GM06990 (cell line): ENCODE results near the gene IGLL5.

Experiments
- DNase-seq: peaks from one replicate; pipeline ENCODE4 v3.0.0-alpha.2; 2011; ENCODE audit not compliant: insufficient read length; ENCODE audit errors: extremely low read depth
- H3K27me3 ChIP-seq: replicated peaks from 2 replicates; pipeline ENCODE4 v1.6.0; 2011; ENCODE audit warnings: low read length; ENCODE audit not compliant: control insufficient read depth, insufficient read depth
- H3K36me3 ChIP-seq: 2 replicates; pipeline ENCODE4 v1.5.1; 2011; ENCODE audit warnings: low read length; ENCODE audit not compliant: control insufficient read depth, insufficient read depth
- H3K4me3 ChIP-seq: replicated peaks from 2 replicates; pipeline ENCODE4 v1.5.1; 2011; ENCODE audit warnings: low read depth, mild to moderate bottlenecking, control low read depth, low read length
- TF ChIP-seq, protein P1 (sequence below): IDR thresholded peaks from 2 replicates; pipeline ENCODE4 v1.5.1; 2011; ENCODE audit warnings: low read length, control low read depth, mild to moderate bottlenecking, inconsistent platforms; ENCODE audit not compliant: insufficient read depth, poor library complexity, severe bottlenecking

IGLL5 gene

DNA sequence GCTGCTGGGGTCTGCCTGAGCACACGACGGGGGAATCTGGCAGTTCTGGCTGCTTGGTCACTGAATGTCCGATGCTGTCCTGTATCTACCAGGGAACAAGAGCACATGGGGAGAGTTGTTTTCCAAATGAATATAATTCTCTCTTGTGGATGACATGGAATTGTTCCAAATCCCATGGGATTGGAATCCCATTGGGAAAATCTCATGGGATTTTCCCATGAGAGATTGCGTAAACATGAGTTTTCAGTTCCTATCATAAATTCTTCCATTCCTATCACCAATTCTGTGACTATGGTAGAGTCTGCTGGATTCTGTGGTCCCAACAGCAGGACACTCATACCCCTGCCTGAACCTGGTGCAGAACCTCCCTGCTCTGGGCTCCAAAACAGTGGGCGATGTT, 35.6 kb upstream of the IGLL5 start:
- Histone ChIP-seq H3K36me3 (no peaks in the 10 kb centered on the region), H3K4me3 (no peak overlapping the region), H3K27me3 (no peaks in the 10 kb centered on the region)
- TF ChIP-seq, protein P1, sequence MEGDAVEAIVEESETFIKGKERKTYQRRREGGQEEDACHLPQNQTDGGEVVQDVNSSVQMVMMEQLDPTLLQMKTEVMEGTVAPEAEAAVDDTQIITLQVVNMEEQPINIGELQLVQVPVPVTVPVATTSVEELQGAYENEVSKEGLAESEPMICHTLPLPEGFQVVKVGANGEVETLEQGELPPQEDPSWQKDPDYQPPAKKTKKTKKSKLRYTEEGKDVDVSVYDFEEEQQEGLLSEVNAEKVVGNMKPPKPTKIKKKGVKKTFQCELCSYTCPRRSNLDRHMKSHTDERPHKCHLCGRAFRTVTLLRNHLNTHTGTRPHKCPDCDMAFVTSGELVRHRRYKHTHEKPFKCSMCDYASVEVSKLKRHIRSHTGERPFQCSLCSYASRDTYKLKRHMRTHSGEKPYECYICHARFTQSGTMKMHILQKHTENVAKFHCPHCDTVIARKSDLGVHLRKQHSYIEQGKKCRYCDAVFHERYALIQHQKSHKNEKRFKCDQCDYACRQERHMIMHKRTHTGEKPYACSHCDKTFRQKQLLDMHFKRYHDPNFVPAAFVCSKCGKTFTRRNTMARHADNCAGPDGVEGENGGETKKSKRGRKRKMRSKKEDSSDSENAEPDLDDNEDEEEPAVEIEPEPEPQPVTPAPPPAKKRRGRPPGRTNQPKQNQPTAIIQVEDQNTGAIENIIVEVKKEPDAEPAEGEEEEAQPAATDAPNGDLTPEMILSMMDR: no peak
- DNase-seq: no peak

DNA sequence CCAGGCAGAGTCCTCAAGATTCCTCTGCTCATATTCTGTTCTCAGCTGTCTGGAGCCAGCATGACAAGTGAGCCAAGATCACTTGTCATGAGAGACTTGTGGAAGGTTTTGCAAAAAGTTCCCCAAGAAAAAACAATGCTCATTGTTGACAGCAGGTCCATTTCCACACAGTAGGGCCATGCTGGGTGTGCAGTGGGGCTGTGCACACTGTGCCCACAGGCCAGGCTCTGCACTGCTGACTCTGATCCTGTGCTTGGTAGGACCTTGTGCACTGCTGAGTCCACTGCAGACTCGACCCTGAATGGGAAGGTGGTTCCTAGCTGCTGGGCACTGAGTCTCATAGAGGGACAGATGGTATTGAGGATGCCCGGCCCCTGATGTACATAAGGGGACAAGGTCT, 33.9 kb upstream of the IGLL5 start:
- DNase-seq: no peak
- no peak overlapping the region for H3K4me3 ChIP-seq
- TF ChIP-seq, protein P1: no peak
- no peaks in the 10 kb centered on the region for H3K36me3 ChIP-seq
- H3K27me3 ChIP-seq: no peaks in the 10 kb centered on the region

DNA sequence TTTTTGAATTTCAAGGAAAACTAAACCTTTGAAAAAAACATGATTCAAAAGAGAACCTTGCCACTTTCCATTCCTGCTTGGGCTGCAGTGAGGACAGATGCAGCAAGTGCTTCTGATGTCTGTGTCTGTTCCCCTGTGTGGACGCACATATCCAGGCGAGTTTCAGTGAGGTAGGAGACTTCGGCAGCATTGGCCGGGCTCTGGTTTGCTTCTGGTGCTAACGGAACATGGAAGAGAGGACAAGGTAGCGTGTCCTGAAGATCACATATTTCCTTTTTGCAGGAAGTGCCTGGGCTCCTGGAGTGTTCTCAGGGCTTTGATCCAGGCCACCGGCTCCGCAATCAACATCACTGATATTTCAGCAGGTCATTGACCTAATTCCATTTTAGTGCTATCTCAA, 33.1 kb upstream of the IGLL5 start:
- H3K27me3 ChIP-seq: no peaks in the 10 kb centered on the region
- no peak overlapping the region for H3K4me3 ChIP-seq
- TF ChIP-seq, protein P1: no peak
- no peaks in the 10 kb centered on the region for H3K36me3 ChIP-seq
- DNase-seq: no peak

DNA sequence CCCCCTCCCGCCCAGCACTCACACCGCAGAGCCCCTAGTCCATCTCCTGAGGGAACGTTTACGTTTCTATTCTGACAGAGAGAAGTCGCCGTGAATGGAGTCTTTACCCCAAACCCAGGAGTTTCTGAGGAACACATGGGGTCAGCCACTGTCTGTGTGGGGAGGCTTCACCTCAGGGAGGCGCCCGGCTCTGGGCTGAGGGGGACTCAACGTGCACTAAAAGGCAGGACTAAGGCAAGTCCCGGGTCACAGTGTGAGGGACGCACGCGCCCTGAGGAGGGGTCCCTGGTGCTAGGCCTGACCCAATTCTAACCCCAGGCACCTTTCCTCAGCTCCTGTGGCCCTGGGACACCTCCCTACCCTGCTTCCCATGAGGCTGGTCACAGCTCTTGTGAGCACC, 32.5 kb upstream of the IGLL5 start:
- no peaks in the 10 kb centered on the region for H3K27me3 ChIP-seq
- H3K4me3 ChIP-seq: no peak overlapping the region
- H3K36me3 ChIP-seq: no peaks in the 10 kb centered on the region
- TF ChIP-seq, protein P1: no peak
- DNase-seq: no peak

DNA sequence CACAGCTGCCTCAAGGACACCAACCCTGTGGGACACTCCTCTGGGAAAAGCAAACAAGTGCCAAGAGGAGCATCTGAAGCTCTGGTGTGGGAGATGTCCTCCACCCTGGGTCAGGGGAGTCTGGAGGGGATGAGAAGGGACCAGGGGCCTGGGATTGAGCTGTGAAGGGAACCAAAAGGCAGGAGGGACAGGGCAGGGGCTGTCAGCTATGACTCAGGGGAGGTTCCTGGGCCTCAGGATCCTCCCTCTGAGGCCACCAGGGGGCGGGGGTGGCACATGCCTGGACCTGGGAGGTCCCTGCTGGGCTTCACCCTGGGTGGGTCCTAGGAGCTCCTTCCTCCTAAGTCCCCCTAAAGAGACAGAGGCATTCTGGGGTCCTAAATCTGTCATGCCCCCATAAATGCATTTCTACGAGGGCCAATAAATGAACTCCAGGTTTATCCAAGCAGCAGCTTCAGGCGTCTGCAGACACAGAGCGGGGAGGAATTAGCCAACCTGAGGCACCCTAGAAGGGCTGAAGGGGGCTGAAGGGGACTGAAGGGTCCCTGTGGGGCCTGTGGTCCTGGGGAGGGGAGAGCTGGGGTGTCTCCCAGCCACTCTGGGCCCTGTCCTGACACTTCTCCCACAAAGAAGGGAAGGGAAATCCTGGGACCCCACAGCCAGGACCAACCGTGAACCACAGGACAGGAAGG, 31.9 kb upstream of the IGLL5 start:
- H3K36me3 ChIP-seq: no peaks in the 10 kb centered on the region
- TF ChIP-seq, protein P1: peak; percentile 58
- no peaks in the 10 kb centered on the region for H3K27me3 ChIP-seq
- H3K4me3 ChIP-seq: no peak overlapping the region
- no peak for DNase-seq

DNA sequence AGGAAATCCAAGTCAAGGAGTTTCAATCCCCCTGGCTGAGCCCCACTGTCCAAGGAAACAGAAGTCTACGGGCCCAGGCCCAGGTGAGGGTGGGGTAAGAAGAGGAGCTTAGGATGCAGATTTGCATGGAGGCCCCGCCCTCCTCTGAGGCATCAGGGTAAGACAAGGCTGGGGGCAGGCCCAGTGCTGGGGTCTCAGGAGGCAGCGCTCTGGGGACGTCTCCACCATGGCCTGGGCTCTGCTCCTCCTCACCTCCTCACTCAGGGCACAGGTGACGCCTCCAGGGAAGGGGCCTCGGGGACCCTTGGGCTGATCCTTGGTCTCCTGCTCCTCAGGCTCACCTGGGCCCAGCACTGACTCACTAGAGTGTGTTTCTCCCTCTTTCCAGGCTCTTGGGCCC, 31.3 kb upstream of the IGLL5 start:
- TF ChIP-seq, protein P1: no peak
- no peak for DNase-seq
- Histone ChIP-seq H3K27me3 (no peaks in the 10 kb centered on the region), H3K36me3 (no peaks in the 10 kb centered on the region), H3K4me3 (no peak overlapping the region)
